Kidney (tissue), 14 donors: ENCODE results near the gene OR2A2. TPM values are rescaled to one million over a fixed set of nuclear protein-coding genes. Genes with fewer than 3 reads are reported as not detected.

ENCODE experiments used
- DNase-seq, 5 donors: peaks; one replicate each; pipeline ENCODE4 v3.0.0-alpha.2; 2013 to 2020
- FAIRE-seq: peaks from 2 replicates; lab custom pipeline; 2012; peaks lifted over from hg19 to GRCh38; lab: Jason Lieb, UNC
- H3K27ac ChIP-seq, 2 donors: one replicate each; pipeline ENCODE4 v1.7.0; 2013; ENCODE audit warnings: low read depth in 2 of 2, low read length in 2 of 2, inconsistent platforms in 1 of 2
- H3K27me3 ChIP-seq: one replicate; pipeline ENCODE4 v1.7.1; 2013; ENCODE audit warnings: low read length, inconsistent platforms; ENCODE audit not compliant: control insufficient read depth, insufficient read depth
- H3K36me3 ChIP-seq, 3 donors: one replicate each; pipeline versions ENCODE4 v1.7.0 to v1.7.1; 2013; ENCODE audit warnings: low read length in 3 of 3, control low read depth in 1 of 3, inconsistent platforms in 1 of 3; ENCODE audit not compliant: insufficient read depth in 3 of 3, control insufficient read depth in 2 of 3
- H3K4me1 ChIP-seq, 3 donors: one replicate each; pipeline versions ENCODE4 v1.7.0 to v1.7.1; 2013; ENCODE audit warnings: low read length in 3 of 3, inconsistent platforms in 1 of 3, low read depth in 1 of 3; ENCODE audit not compliant: control insufficient read depth in 2 of 3, insufficient read depth in 2 of 3
- H3K4me3 ChIP-seq, 3 donors: one replicate each; pipeline versions ENCODE4 v1.7.0 to v1.8.1; 2013; ENCODE audit warnings: low read length in 3 of 3, control low read depth in 1 of 3, inconsistent platforms in 1 of 3
- H3K9ac ChIP-seq, 3 donors: one replicate each; pipeline versions ENCODE4 v1.7.0 to v1.7.1; 2013; ENCODE audit warnings: low read length in 3 of 3, control low read depth in 1 of 3, inconsistent platforms in 1 of 3
- H3K9me3 ChIP-seq, 3 donors: one replicate each; pipeline versions ENCODE4 v1.7.0 to v1.7.1; 2013; ENCODE audit warnings: low read length in 3 of 3, control low read depth in 1 of 3, inconsistent platforms in 1 of 3; ENCODE audit not compliant: control insufficient read depth in 2 of 3, insufficient read depth in 1 of 3
- CTCF ChIP-seq: IDR thresholded peaks from 3 replicates; pipeline ENCODE4 v1.5.1; 2012; ENCODE audit warnings: mild to moderate bottlenecking, moderate library complexity, borderline replicate concordance; ENCODE audit not compliant: insufficient read depth; ENCODE audit errors: extremely low read depth
- intact Hi-C: fragments of 100-400 bp; cut with DNase I; formaldehyde crosslinking; loops from one replicate; pipeline ENCODE4 v1.11.1; 2022
- polyA plus RNA-seq: library from polyadenylated mRNA; stranded (reverse); fragments of 350-450 nt; fragmentation: Illumina TruSeq; extraction: RNeasy Lipid Tissue Mini Kit (QIAGEN cat#74804); gene quantifications from one replicate; pipeline ENCODE4 v1.2.3, GENCODE V29; 2014; ENCODE audit warnings: low read depth, low replicate concordance; ENCODE audit not compliant: insufficient read depth
- total RNA-seq: library from RNA; stranded (reverse); fragmentation: NEBNext Ultra II Directional; extraction: Animal tissue kit (Norgen Biotek cat#: 25700); gene quantifications from one replicate; pipeline ENCODE4 v1.2.1, GENCODE V29; 2021
- donor health status: control.
- donor health status: control.
- donor health status: control.
- donor health status: control.
- donor health status: control.
- donor health status: DM: yes; HTN: yes; CAD: no.
- donor health status: Normal renal cell carcinoma (clear cell type).

The OR2A2 gene
- total and polyA plus RNA-seq, 2 donors from 2014 or later = not detected

- H3K36me3 ChIP-seq = no peaks in the 10 kb centered on the region
- no peak for FAIRE-seq
- TF ChIP-seq CTCF = no peak
These were observed 22.2 kb upstream of the OR2A2 start for GRCh38 chr7:144087230-144087629.

GRCh38 chr7:144090667-144091066 is 18.7 kb upstream of the OR2A2 start:
- H3K27me3 ChIP-seq = no peaks in the 10 kb centered on the region
- no peaks in the 10 kb centered on the region for H3K36me3 ChIP-seq
- H3K9ac ChIP-seq = no peak overlapping the region
- H3K27ac ChIP-seq = no peak overlapping the region
- DNase-seq (no peak), FAIRE-seq (no peak)
- no peak for TF ChIP-seq CTCF
- peaks cover 0 to 4% (median 0%) of the 10 kb centered on the region in 3 donors for H3K9me3 ChIP-seq
- H3K4me3 ChIP-seq = no peak overlapping the region
- no peaks in the 10 kb centered on the region for H3K4me1 ChIP-seq
- intact Hi-C loops = no loop called here

More at GRCh38 chr7:144087230-144087629, 22.2 kb upstream of the OR2A2 start:
- Histone ChIP-seq H3K4me3 (no peak overlapping the region), H3K27ac (no peak overlapping the region), H3K9ac (no peak overlapping the region), H3K27me3 (no peaks in the 10 kb centered on the region), H3K9me3 (peaks cover 0 to 4% (median 0%) of the 10 kb centered on the region in 3 donors), H3K4me1 (no peaks in the 10 kb centered on the region)
- DNase-seq = no peak
- intact Hi-C loops = no loop called here

GRCh38 chr7:144098776-144099175 is 10.6 kb upstream of the OR2A2 start:
- no peaks in the 10 kb centered on the region for H3K9me3 ChIP-seq
- no peak overlapping the region for H3K4me3 ChIP-seq
- intact Hi-C loops = no loop called here
- H3K4me1 ChIP-seq = no peaks in the 10 kb centered on the region
- no peaks in the 10 kb centered on the region for H3K36me3 ChIP-seq
- FAIRE-seq (no peak), DNase-seq (no peak)
- TF ChIP-seq CTCF = no peak
- H3K9ac ChIP-seq = no peak overlapping the region
- no peak overlapping the region for H3K27ac ChIP-seq
- H3K27me3 ChIP-seq = no peaks in the 10 kb centered on the region

GRCh38 chr7:144100607-144101006 is 8.8 kb upstream of the OR2A2 start:
- Histone ChIP-seq H3K4me3 (no peak overlapping the region), H3K27me3 (no peaks in the 10 kb centered on the region), H3K36me3 (no peaks in the 10 kb centered on the region), H3K9ac (no peak overlapping the region), H3K27ac (no peak overlapping the region), H3K4me1 (no peaks in the 10 kb centered on the region), H3K9me3 (no peaks in the 10 kb centered on the region)
- intact Hi-C loops = no loop called here
- FAIRE-seq = no peak
- TF ChIP-seq CTCF = no peak
- DNase-seq = no peak
